SHP77 (cell line): Measurements from ENCODE around the gene ITSN1.
"Not testable (repeated sequence)": the region's sequence is repeated elsewhere in the genome, so short reads cannot be mapped to it uniquely, and the experiment has no call there.

Source experiments
- DNase-seq, 2 experiments: peaks; one replicate each; lab custom pipeline; 2025; lab: John Stamatoyannopoulos, UW

Gene ITSN1

GRCh38 chr21:33642027-33642895, at the start of gene ITSN1:
TSS of gene ITSN1 (plus strand) at chr21:33642501. CDS start at chr21:33718829, 76,328 bp downstream.
- DNase-seq: peak; percentile 97

GRCh38 chr21:33598051-33598450, 44.2 kb upstream of the ITSN1 start:
- no peak for DNase-seq

- no peak for DNase-seq
These were observed 33.7 kb upstream of the ITSN1 start for GRCh38 chr21:33608559-33608958.

- no peak for DNase-seq
These were observed 31.1 kb upstream of the ITSN1 start for GRCh38 chr21:33611006-33611744.

GRCh38 chr21:33617565-33617964, 24.7 kb upstream of the ITSN1 start:
- not testable (repeated sequence) for DNase-seq

- no peak for DNase-seq
These were observed 23.9 kb upstream of the ITSN1 start for GRCh38 chr21:33618407-33618806.

GRCh38 chr21:33619726-33620125, 22.6 kb upstream of the ITSN1 start:
- DNase-seq: no peak

- no peak for DNase-seq
These were observed 20.0 kb upstream of the ITSN1 start for GRCh38 chr21:33622253-33622652.

- not testable (repeated sequence) for DNase-seq
These were observed 16.1 kb upstream of the ITSN1 start for GRCh38 chr21:33626151-33626550.

GRCh38 chr21:33634254-33634653, 8.0 kb upstream of the ITSN1 start:
- no peak for DNase-seq

GRCh38 chr21:33640697-33641351, 1.5 kb upstream of the ITSN1 start:
- no peak for DNase-seq

GRCh38 chr21:33641352-33642026, 812 bp upstream of the ITSN1 start, which contains the start of gene CRYZL1:
TSS of gene CRYZL1 (minus strand) at chr21:33641741. CDS start at chr21:33631551, 10,190 bp downstream.
- peak; percentile 99 for DNase-seq

GRCh38 chr21:33642896-33643657, 776 bp downstream of the ITSN1 start:
- no peak for DNase-seq

GRCh38 chr21:33643658-33644311, 1.5 kb downstream of the ITSN1 start:
- DNase-seq: no peak

- no peak for DNase-seq
These were observed 2.2 kb downstream of the ITSN1 start for GRCh38 chr21:33644383-33645074.

GRCh38 chr21:33645730-33646129, 3.4 kb downstream of the ITSN1 start:
- no peak for DNase-seq

GRCh38 chr21:33647587-33647986, 5.3 kb downstream of the ITSN1 start:
- no peak for DNase-seq

GRCh38 chr21:33648555-33648954, 6.3 kb downstream of the ITSN1 start:
- no peak for DNase-seq

- DNase-seq: no peak
These were observed 7.9 kb downstream of the ITSN1 start for GRCh38 chr21:33650230-33650629.

GRCh38 chr21:33650929-33651509, 8.7 kb downstream of the ITSN1 start:
- no peak for DNase-seq
